ENCODE results near the gene HCRTR2. TPM values are rescaled to one million over a fixed set of nuclear protein-coding genes. Genes with fewer than 3 reads are reported as not detected.
"Not testable (repeated sequence)": the region's sequence is repeated elsewhere in the genome, so short reads cannot be mapped to it uniquely, and the experiment has no call there.

HCRTR2 gene
- polyA plus RNA-seq, 1 experiment: not detected

DNA sequence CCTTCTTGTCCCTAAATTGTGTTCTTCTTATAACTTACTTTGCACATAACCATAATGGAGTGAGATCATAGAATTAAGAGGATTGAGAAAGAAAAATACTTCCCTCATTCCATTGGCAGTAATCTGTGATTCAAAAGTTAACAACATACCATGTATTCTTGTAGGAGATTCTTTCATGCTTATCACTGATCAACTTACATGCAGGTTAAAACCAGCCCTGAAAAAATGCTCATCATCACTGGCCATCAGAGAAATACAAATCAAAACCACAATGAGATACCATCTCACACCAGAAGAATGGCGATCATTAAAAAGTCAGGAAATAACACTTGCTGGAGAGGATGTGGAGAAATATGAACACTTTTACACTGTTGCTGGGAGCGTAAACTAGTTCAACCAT lies 116.4 kb downstream of the HCRTR2 start:
- CTCF ChIA-PET: no interaction called here
- TF ChIP-seq CTCF (IDR thresholded peaks at IDR 0.05; ENCODE audit: low read depth, low read length): no peak
- POLR2A ChIA-PET: no interaction called here
- DNase-seq (ENCODE audit: low read depth, low spot score): no peak
- no peak overlapping the region for H3K27ac ChIP-seq (ENCODE audit: low read depth, low read length)
- no peaks in the 10 kb centered on the region for H3K27me3 ChIP-seq (ENCODE audit: control insufficient read depth, insufficient read depth, low read length)
- no peak overlapping the region for H3K4me3 ChIP-seq (ENCODE audit: low read depth, low read length)
- no peaks in the 10 kb centered on the region for H3K9me3 ChIP-seq (ENCODE audit: control insufficient read depth, insufficient read depth, low read length)

- Histone ChIP-seq H3K9me3 (ENCODE audit: control insufficient read depth, insufficient read depth, low read length) (no peaks in the 10 kb centered on the region), H3K27ac (ENCODE audit: low read depth, low read length) (no peak overlapping the region), H3K4me3 (ENCODE audit: low read depth, low read length) (no peak overlapping the region), H3K27me3 (ENCODE audit: control insufficient read depth, insufficient read depth, low read length) (no peaks in the 10 kb centered on the region)
- TF ChIP-seq CTCF (IDR thresholded peaks at IDR 0.05; ENCODE audit: low read depth, low read length): peak; percentile 47
- DNase-seq (ENCODE audit: low read depth, low spot score): no peak
- ChIA-PET CTCF (interaction anchor here (0.6 to 2.3 kb wide), 12 partner anchors 10 to 671 kb away, joined by 3 to 21 read pairs (median 4); no protein-coding TSS in a partner anchor), POLR2A (no interaction called here)
Observed at GRCh38 chr6:55293116-55293515, 118.8 kb downstream of the HCRTR2 start.

GRCh38 chr6:55297214-55297613 lies 122.9 kb downstream of the HCRTR2 start:
- CTCF ChIA-PET; POLR2A ChIA-PET; H3K27me3 ChIP-seq (ENCODE audit: control insufficient read depth, insufficient read depth, low read length); H3K4me3 ChIP-seq (ENCODE audit: low read depth, low read length); DNase-seq (ENCODE audit: low read depth, low spot score); H3K27ac ChIP-seq (ENCODE audit: low read depth, low read length); H3K9me3 ChIP-seq (ENCODE audit: control insufficient read depth, insufficient read depth, low read length): not testable (repeated sequence)

- H3K4me3 ChIP-seq (ENCODE audit: low read depth, low read length): no peak overlapping the region
- H3K9me3 ChIP-seq (ENCODE audit: control insufficient read depth, insufficient read depth, low read length): no peaks in the 10 kb centered on the region
- CTCF ChIA-PET: no interaction called here
- DNase-seq (ENCODE audit: low read depth, low spot score): no peak
- no peak overlapping the region for H3K27ac ChIP-seq (ENCODE audit: low read depth, low read length)
- TF ChIP-seq CTCF (IDR thresholded peaks at IDR 0.05; ENCODE audit: low read depth, low read length): no peak
- POLR2A ChIA-PET: no interaction called here
- no peaks in the 10 kb centered on the region for H3K27me3 ChIP-seq (ENCODE audit: control insufficient read depth, insufficient read depth, low read length)
Observed at GRCh38 chr6:55299286-55299985, 125.1 kb downstream of the HCRTR2 start.

DNA sequence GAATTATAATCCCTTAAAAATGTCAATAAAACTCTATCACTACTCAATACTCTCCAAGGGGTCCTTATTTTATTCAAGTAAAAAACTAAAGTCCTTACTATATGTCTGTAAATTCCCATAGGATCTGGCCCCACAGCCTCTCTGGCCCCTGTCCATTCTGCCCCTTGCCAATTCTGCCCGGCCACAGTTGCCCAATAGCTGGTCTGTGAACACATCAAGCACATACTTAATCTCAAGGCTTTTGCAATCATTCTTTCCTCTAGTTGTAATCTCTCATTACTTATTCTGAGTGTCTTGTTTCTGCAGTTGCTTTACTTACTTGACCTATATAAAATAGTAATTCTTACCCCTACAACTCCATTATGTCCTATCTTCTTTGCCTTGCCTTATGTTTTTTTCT lies 130.4 kb downstream of the HCRTR2 start:
- no peaks in the 10 kb centered on the region for H3K27me3 ChIP-seq (ENCODE audit: control insufficient read depth, insufficient read depth, low read length)
- H3K27ac ChIP-seq (ENCODE audit: low read depth, low read length): no peak overlapping the region
- TF ChIP-seq CTCF (IDR thresholded peaks at IDR 0.05; ENCODE audit: low read depth, low read length): no peak
- no peaks in the 10 kb centered on the region for H3K9me3 ChIP-seq (ENCODE audit: control insufficient read depth, insufficient read depth, low read length)
- no peak overlapping the region for H3K4me3 ChIP-seq (ENCODE audit: low read depth, low read length)
- POLR2A ChIA-PET: no interaction called here
- CTCF ChIA-PET: no interaction called here
- DNase-seq (ENCODE audit: low read depth, low spot score): no peak

Data from AG04450 (cell line).